ENCODE data around the gene SPACDR. TPM values are rescaled to one million over a fixed set of nuclear protein-coding genes. Genes with fewer than 3 reads are reported as not detected.

SPACDR gene
- total RNA-seq, 1 donor from 2014 or later = 2.8 TPM

DNA sequence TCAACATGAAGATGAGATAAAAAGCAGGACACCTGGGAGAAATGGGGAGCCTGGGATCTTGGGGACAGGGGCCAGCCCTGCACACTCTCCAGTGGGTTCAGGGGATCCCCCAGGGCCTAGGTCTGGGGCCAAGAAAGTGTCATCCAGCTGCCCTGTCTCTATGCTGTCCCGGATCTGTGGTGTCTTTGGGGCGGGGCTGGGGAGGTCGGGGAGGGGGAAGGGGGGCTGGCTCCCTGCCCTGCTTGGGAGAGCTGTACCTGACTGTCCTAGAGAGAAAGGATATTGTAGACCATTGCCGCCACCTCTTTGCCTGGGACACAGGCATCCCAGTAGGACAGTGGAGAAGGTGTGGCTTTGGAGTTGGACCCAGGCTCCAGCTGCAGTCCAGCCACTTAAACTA, 7.0 kb upstream of the SPACDR start:
- no peaks in the 10 kb centered on the region for H3K36me3 Mint-ChIP-seq
- H3K4me3 Mint-ChIP-seq = no peak overlapping the region
- TF ChIP-seq, protein P1, sequence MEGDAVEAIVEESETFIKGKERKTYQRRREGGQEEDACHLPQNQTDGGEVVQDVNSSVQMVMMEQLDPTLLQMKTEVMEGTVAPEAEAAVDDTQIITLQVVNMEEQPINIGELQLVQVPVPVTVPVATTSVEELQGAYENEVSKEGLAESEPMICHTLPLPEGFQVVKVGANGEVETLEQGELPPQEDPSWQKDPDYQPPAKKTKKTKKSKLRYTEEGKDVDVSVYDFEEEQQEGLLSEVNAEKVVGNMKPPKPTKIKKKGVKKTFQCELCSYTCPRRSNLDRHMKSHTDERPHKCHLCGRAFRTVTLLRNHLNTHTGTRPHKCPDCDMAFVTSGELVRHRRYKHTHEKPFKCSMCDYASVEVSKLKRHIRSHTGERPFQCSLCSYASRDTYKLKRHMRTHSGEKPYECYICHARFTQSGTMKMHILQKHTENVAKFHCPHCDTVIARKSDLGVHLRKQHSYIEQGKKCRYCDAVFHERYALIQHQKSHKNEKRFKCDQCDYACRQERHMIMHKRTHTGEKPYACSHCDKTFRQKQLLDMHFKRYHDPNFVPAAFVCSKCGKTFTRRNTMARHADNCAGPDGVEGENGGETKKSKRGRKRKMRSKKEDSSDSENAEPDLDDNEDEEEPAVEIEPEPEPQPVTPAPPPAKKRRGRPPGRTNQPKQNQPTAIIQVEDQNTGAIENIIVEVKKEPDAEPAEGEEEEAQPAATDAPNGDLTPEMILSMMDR (conservative IDR thresholded peaks at IDR 0.05) = no peak

DNA sequence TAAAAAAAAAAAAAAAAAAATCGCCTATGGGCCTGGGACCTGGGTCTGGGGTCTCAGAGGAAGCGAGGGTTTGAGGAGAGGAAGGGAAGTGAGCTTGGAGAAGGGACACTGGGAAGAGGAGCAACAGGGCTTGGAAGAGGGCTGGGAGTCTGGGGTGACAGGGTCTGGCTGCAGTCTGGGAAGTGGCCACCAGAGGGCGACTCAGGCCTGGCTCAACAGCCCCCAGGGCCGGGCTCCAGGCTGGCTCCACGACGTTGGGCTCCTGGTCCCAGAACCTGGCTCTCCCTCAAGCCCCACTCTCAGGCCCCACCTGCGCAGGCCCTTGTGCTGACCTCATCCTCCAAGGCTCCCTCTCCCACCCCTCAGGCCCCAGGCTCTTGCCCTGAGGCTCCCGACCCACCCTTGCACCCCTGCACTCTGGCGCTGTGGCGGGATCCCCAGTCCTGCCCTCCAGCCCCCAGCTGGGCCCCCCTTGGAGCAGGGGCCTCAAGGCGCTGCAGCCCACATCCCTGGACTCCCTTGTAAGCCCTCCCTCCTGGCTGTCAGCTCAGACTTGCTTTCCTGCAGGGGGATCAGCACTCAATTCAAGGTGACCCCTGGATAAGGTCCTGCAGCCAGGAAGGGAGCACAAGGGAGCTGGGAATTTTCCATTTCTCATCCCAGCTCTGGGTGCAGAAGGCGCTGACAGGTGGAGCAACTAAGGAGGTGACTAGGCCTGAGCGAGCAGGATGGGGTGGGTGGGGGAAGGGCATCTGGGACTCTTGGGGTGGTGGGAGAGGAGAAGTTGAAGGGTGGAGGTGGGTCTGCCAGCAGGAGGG, 5.4 kb upstream of the SPACDR start:
- Mint-ChIP-seq H3K27me3 (no peaks in the 10 kb centered on the region), H3K36me3 (no peaks in the 10 kb centered on the region), H3K27ac (no peak overlapping the region), H3K4me1 (ENCODE audit: unreplicated experiment) (no peaks in the 10 kb centered on the region), H3K4me3 (no peak overlapping the region), H3K9me3 (no peaks in the 10 kb centered on the region)
- DNase-seq (ENCODE audit: extremely low spot score, unreplicated experiment) = peak; percentile 89
- TF ChIP-seq, protein P1 (conservative IDR thresholded peaks at IDR 0.05) = peak; percentile 92

More for the DNA sequence above, 7.0 kb upstream of the SPACDR start:
- no peaks in the 10 kb centered on the region for H3K9me3 Mint-ChIP-seq
- H3K27ac Mint-ChIP-seq = peak overlapping the region; percentile 67
- peaks cover 10% of the 10 kb centered on the region for H3K4me1 Mint-ChIP-seq (ENCODE audit: unreplicated experiment)
- no peak for DNase-seq (ENCODE audit: extremely low spot score, unreplicated experiment)
- no peaks in the 10 kb centered on the region for H3K27me3 Mint-ChIP-seq

DNA sequence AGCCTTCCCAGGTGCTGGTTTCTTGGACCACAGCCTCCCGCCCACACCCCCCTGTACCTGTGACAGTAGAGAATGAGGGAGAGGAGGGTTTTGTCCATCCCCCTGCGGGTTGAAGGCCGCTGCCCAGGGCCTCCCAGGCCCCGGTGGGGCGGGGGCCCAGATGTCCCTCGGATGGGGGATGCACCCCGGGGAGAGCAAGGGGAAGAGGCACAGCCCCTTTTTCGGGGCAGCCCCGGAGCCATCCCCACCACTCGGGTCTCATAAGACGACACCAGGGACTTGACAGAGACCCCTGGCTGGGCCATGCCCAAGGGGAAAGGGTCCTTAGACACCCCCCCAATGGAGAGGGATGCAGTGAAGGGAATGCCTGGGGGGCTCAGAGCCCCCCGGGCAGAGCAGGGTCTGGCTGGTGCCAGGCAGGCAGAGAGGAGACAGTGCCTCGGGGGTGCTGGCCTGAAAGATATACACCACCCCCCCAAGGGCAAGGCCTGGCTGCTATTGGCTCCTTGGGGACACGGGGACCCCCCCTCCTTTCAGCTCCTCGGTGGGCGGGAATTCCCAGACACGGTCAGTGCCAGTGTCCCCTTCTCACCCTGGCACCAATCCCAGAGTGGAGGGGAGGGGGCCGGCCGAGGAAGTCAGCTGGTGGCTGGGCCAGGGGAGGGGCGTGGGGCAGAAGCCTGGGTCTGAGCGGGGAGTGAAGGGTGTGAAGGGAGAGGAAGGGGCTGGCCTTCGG, 3.7 kb upstream of the SPACDR start:
- no peak overlapping the region for H3K4me3 Mint-ChIP-seq
- DNase-seq (ENCODE audit: extremely low spot score, unreplicated experiment) = no peak

GRCh38 chr7:100466653-100467605, 2.9 kb upstream of the SPACDR start:
- Mint-ChIP-seq H3K4me1 (ENCODE audit: unreplicated experiment) (no peaks in the 10 kb centered on the region), H3K4me3 (no peak overlapping the region), H3K27ac (no peak overlapping the region), H3K9me3 (no peaks in the 10 kb centered on the region), H3K36me3 (peaks cover 2% of the 10 kb centered on the region), H3K27me3 (no peaks in the 10 kb centered on the region)
- peak; percentile 66 for DNase-seq (ENCODE audit: extremely low spot score, unreplicated experiment)
- TF ChIP-seq, protein P1 (conservative IDR thresholded peaks at IDR 0.05) = no peak

More for the DNA sequence above, 3.7 kb upstream of the SPACDR start:
- no peaks in the 10 kb centered on the region for H3K9me3 Mint-ChIP-seq
- H3K27me3 Mint-ChIP-seq = no peaks in the 10 kb centered on the region
- H3K27ac Mint-ChIP-seq = no peak overlapping the region
- TF ChIP-seq, protein P1 (conservative IDR thresholded peaks at IDR 0.05) = no peak
- no peaks in the 10 kb centered on the region for H3K4me1 Mint-ChIP-seq (ENCODE audit: unreplicated experiment)
- no peaks in the 10 kb centered on the region for H3K36me3 Mint-ChIP-seq

DNA sequence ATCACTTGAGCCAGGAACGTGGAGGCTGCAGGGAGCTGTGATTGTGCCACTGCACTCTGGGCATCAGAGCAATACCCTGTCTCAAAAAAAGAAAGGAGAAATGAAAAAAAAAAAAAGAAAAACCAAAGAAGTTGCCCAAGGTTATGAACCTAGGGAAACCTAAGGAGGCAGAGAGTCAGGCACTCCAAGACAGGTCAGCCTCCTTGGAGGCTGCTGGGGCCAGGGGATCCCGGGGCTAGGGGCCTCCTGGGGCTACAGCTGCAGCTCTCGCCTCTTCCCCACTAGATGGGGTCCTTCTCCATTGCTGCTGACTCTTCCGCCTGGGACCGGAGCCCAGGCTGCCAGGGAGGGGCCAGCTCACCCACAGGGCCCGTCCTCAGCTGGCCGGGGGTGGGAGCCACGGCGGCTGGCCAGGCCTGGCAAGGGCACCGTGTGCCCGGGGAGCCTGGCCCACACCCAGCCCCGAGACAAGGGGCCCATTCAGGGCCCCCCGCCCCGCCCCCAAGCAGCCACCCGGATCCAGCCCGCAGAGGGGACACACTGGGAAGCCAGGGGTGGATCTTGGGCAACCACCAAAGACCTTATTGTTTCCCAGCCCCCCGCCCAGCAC, 1.7 kb upstream of the SPACDR start:
- no peaks in the 10 kb centered on the region for H3K4me1 Mint-ChIP-seq (ENCODE audit: unreplicated experiment)
- no peak overlapping the region for H3K27ac Mint-ChIP-seq
- H3K36me3 Mint-ChIP-seq = peaks cover 4% of the 10 kb centered on the region
- H3K4me3 Mint-ChIP-seq = no peak overlapping the region
- TF ChIP-seq, protein P1 (conservative IDR thresholded peaks at IDR 0.05) = peak; percentile 71
- DNase-seq (ENCODE audit: extremely low spot score, unreplicated experiment) = no peak
- H3K9me3 Mint-ChIP-seq = no peaks in the 10 kb centered on the region
- H3K27me3 Mint-ChIP-seq = no peaks in the 10 kb centered on the region

Data from type B pancreatic cell (in vitro differentiated cells).